Stromal cell of bone marrow (primary cell): Measurements from ENCODE around the gene TTN.

ENCODE experiments used
- DNase-seq: peaks from one replicate; pipeline ENCODE4 v3.0.0-alpha.2; 2012; ENCODE audit warnings: low read depth

The TTN gene

GRCh38 chr2:178734518-178734917 is 72.7 kb downstream of the TTN start:
- DNase-seq: no peak

GRCh38 chr2:178733975-178734374 is 73.2 kb downstream of the TTN start:
- no peak for DNase-seq

GRCh38 chr2:178732913-178733312 is 74.3 kb downstream of the TTN start:
- no peak for DNase-seq

- DNase-seq: no peak
Measured at GRCh38 chr2:178731300-178731699, 75.9 kb downstream of the TTN start.

GRCh38 chr2:178730049-178730448 is 77.2 kb downstream of the TTN start:
- DNase-seq: no peak

- DNase-seq: no peak
Measured at GRCh38 chr2:178723786-178724346, 83.4 kb downstream of the TTN start.

GRCh38 chr2:178722296-178722695 is 84.9 kb downstream of the TTN start:
- DNase-seq: no peak

GRCh38 chr2:178718988-178719387 is 88.2 kb downstream of the TTN start:
- DNase-seq: no peak

- DNase-seq: no peak
Measured at GRCh38 chr2:178718283-178718682, 88.9 kb downstream of the TTN start.

GRCh38 chr2:178716394-178716793 is 90.8 kb downstream of the TTN start:
- DNase-seq: no peak

GRCh38 chr2:178715366-178715765 is 91.9 kb downstream of the TTN start:
- no peak for DNase-seq

- no peak for DNase-seq
Measured at GRCh38 chr2:178707476-178707875, 99.7 kb downstream of the TTN start.

- no peak for DNase-seq
Measured at GRCh38 chr2:178704876-178705275, 102.3 kb downstream of the TTN start.

- DNase-seq: no peak
Measured at GRCh38 chr2:178702361-178702760, 104.9 kb downstream of the TTN start.

- DNase-seq: no peak
Measured at GRCh38 chr2:178700922-178701342, 106.3 kb downstream of the TTN start.

- no peak for DNase-seq
Measured at GRCh38 chr2:178700136-178700535, 107.1 kb downstream of the TTN start.

GRCh38 chr2:178692845-178693244 is 114.4 kb downstream of the TTN start:
- DNase-seq: no peak

- no peak for DNase-seq
Measured at GRCh38 chr2:178689808-178690207, 117.4 kb downstream of the TTN start.

GRCh38 chr2:178683877-178684276 is 123.3 kb downstream of the TTN start:
- no peak for DNase-seq

- no peak for DNase-seq
Measured at GRCh38 chr2:178681081-178681480, 126.1 kb downstream of the TTN start.

GRCh38 chr2:178679891-178680290 is 127.3 kb downstream of the TTN start:
- no peak for DNase-seq

- no peak for DNase-seq
Measured at GRCh38 chr2:178677599-178677998, 129.6 kb downstream of the TTN start.

- DNase-seq: no peak
Measured at GRCh38 chr2:178676046-178676445, 131.2 kb downstream of the TTN start.

- no peak for DNase-seq
Measured at GRCh38 chr2:178674122-178674521, 133.1 kb downstream of the TTN start.

- no peak for DNase-seq
Measured at GRCh38 chr2:178666458-178666857, 140.8 kb downstream of the TTN start.
